GM12878 (cell line): Measurements from ENCODE around the gene RASGEF1B. TPM values are rescaled to one million over a fixed set of nuclear protein-coding genes. Genes with fewer than 3 reads are reported as not detected.
"Not testable (repeated sequence)": the region's sequence is repeated elsewhere in the genome, so short reads cannot be mapped to it uniquely, and the experiment has no call there.

ENCODE experiments used
- ATAC-seq: fragments of 200-7000 bp; cut with Tn5 transposase; 3 replicates; pipeline ENCODE4 v1.9.1; 2020; ENCODE audit warnings: mild to moderate bottlenecking, moderate library complexity
- BruUV-seq: library from RNA; stranded (reverse); fragments of 400-500 nt; replicated peaks from 2 replicates; lab custom pipeline; 2021; lab: Mats Ljungman, UMichigan
- CTCF ChIA-PET: fragments of 300-600 bp; sonication (Branson Sonifier 250); formaldehyde crosslinking; extraction: SDS; loops from one replicate; lab custom pipeline; 2021; ENCODE audit warnings: inconsistent platforms; lab: Yijun Ruan, JAX
- POLR2A ChIA-PET: fragments of 350-600 bp; formaldehyde crosslinking; extraction: SDS; loops from one replicate; lab custom pipeline; 2021; ENCODE audit warnings: inconsistent platforms; lab: Charles Lee
- RAD21 ChIA-PET: fragments of 300-600 bp; sonication (Branson Sonifier 250); formaldehyde crosslinking; loops from one replicate; lab custom pipeline; 2023; ENCODE audit warnings: antibody characterized with exemption; ENCODE audit not compliant: unreplicated experiment; lab: Charles Lee
- SMC1A ChIA-PET: fragments of 300-600 bp; sonication (Branson Sonifier 250); formaldehyde crosslinking; loops from one replicate; lab custom pipeline; 2023; ENCODE audit not compliant: unreplicated experiment, uncharacterized antibody; lab: Charles Lee
- DNase-seq: peaks from one replicate; pipeline ENCODE4 v3.0.0-alpha.2; 2011; ENCODE audit warnings: low read depth, low spot score
- FAIRE-seq: peaks from 3 replicates; lab custom pipeline; 2011; peaks lifted over from hg19 to GRCh38; lab: Jason Lieb, UNC
- H2AFZ ChIP-seq: 2 replicates; pipeline ENCODE4 v1.6.0; 2011; ENCODE audit warnings: low read depth, low read length, control low read depth; ENCODE audit not compliant: control insufficient read depth
- H3K27ac ChIP-seq: 2 replicates; pipeline ENCODE4 v1.5.1; 2011; ENCODE audit warnings: control low read depth; ENCODE audit not compliant: control insufficient read depth, insufficient read depth
- H3K27me3 ChIP-seq, 2 experiments: replicated peaks in 1 of 2; 2 replicates each; pipeline versions ENCODE4 v1.6.0 to v1.6.1; 2011; ENCODE audit warnings: low read length in 1 of 2; ENCODE audit not compliant: control insufficient read depth in 2 of 2, insufficient read depth in 2 of 2
- H3K36me3 ChIP-seq, 2 experiments: 2 replicates each; pipeline ENCODE4 v1.5.1; 2011; ENCODE audit warnings: low read length in 1 of 2; ENCODE audit not compliant: control insufficient read depth in 2 of 2, insufficient read depth in 2 of 2
- H3K4me1 ChIP-seq: 2 replicates; pipeline ENCODE4 v1.6.1; 2011; ENCODE audit warnings: mild to moderate bottlenecking, low read length, moderate library complexity, mixed read lengths; ENCODE audit not compliant: control insufficient read depth, insufficient read depth
- H3K4me2 ChIP-seq: 2 replicates; pipeline ENCODE4 v1.6.0; 2011; ENCODE audit warnings: control low read depth; ENCODE audit not compliant: control insufficient read depth, insufficient read depth
- H3K4me3 ChIP-seq: fragments of 200-600 bp; sonication (generic); 2 replicates; pipeline ENCODE4 v1.5.1; 2016
- H3K79me2 ChIP-seq: 2 replicates; pipeline ENCODE4 v1.6.0; 2011; ENCODE audit warnings: low read length; ENCODE audit not compliant: control insufficient read depth, insufficient read depth
- H3K9ac ChIP-seq: 2 replicates; pipeline ENCODE4 v1.8.0; 2011; ENCODE audit warnings: low read length, control low read depth, mixed read lengths; ENCODE audit not compliant: control insufficient read depth, insufficient read depth
- H3K9me3 ChIP-seq: replicated peaks from 3 replicates; pipeline ENCODE4 v1.5.1; 2011; ENCODE audit warnings: mild to moderate bottlenecking, low read length; ENCODE audit not compliant: control insufficient read depth, insufficient read depth
- H4K20me1 ChIP-seq: 2 replicates; pipeline ENCODE4 v1.6.0; 2011; ENCODE audit not compliant: control insufficient read depth, insufficient read depth
- CREM ChIP-seq: IDR thresholded peaks from 2 replicates; pipeline ENCODE4 v1.6.1; 2014; ENCODE audit warnings: antibody characterized with exemption, low read depth
- GABPA ChIP-seq: IDR thresholded peaks from 2 replicates; pipeline ENCODE4 v1.6.1; 2014; ENCODE audit warnings: antibody characterized with exemption, low read depth, mild to moderate bottlenecking, inconsistent platforms
- JUND ChIP-seq: IDR thresholded peaks from 2 replicates; pipeline ENCODE4 v1.6.1; 2012; ENCODE audit warnings: low read depth, mild to moderate bottlenecking, low read length, improper control_type of control experiment, moderate library complexity
- RAD21 ChIP-seq: IDR thresholded peaks from 2 replicates; pipeline ENCODE4 v1.6.1; 2011; ENCODE audit warnings: mild to moderate bottlenecking, low read depth, low read length, moderate library complexity; ENCODE audit not compliant: insufficient read depth
- SREBF2 ChIP-seq: IDR thresholded peaks from 2 replicates; pipeline ENCODE4 v1.6.1; 2012; ENCODE audit warnings: mild to moderate bottlenecking, low read length
- ZNF24 ChIP-seq: fragments of 450-650 bp; IDR thresholded peaks from 2 replicates; pipeline ENCODE4 v1.6.1; 2017; ENCODE audit warnings: antibody characterized with exemption, mild to moderate bottlenecking
- WGBS: methylation state at CpG from one replicate; pipeline ENCODE4 v1.1.6; 2016; ENCODE audit warnings: low lambda C conversion rate; ENCODE audit not compliant: insufficient replicate concordance, insufficient coverage; ENCODE audit errors: missing lambda C conversion rate; 5-methylcytosine and 5-hydroxymethylcytosine counted together
- in situ Hi-C: fragments of 300-500 bp; cut with MboI; formaldehyde crosslinking; loops from 9 replicates; pipeline ENCODE4 v1.14.3; 2018; ENCODE audit warnings: mixed read lengths
- intact Hi-C: fragments of 100-400 bp; cut with micrococcal nuclease; formaldehyde crosslinking; loops from one replicate; pipeline ENCODE4 v1.14.2; 2022; ENCODE audit not compliant: unreplicated experiment
- polyA plus RNA-seq, 11 experiments: library from polyadenylated mRNA; depleted of rRNA in 4 of 11; unstranded in 6 of 11; stranded (reverse) in 5 of 11; fragments of >200 nt; fragmentation: Nextera tagmentation in 4 of 11; fragmentation: Illumina TruSeq in 1 of 11; extraction: Ambion mirVana in 4 of 11; extraction: Trizol in 1 of 11; gene quantifications; 1 replicate in 1 of 11; 2 replicates in 10 of 11; pipeline versions ENCODE4 v1.2.1 to v1.2.3, GENCODE V29; 2011 to 2016; ENCODE audit warnings: inconsistent platforms in 2 of 11, missing spikeins in 2 of 11, low read depth in 1 of 11
- total RNA-seq, 4 experiments: library from RNA; depleted of rRNA in 3 of 4; stranded (reverse); fragments of >200 nt in 3 of 4; fragmentation: Illumina TruSeq in 1 of 4; extraction: Trizol in 1 of 4; gene quantifications; 2 replicates each; pipeline versions ENCODE4 v1.2.1 to v1.2.3, GENCODE V29; 2013 to 2021
- TF ChIP-seq, protein P1 (sequence below): fragments of 450-650 bp; IDR thresholded peaks from 2 replicates; pipeline ENCODE4 v1.6.1; 2017; ENCODE audit warnings: antibody characterized with exemption, mild to moderate bottlenecking, moderate library complexity
- TF ChIP-seq, protein P2 (sequence below), 3 experiments: IDR thresholded peaks in 2 of 3; conservative IDR thresholded peaks in 1 of 3; 2 replicates each; pipeline ENCODE4 v1.5.1; 2011; ENCODE audit warnings: low read depth in 3 of 3, low read length in 3 of 3, mild to moderate bottlenecking in 3 of 3, control low read depth in 2 of 3, moderate library complexity in 2 of 3, inconsistent platforms in 1 of 3, mixed read lengths in 1 of 3; ENCODE audit not compliant: control insufficient read depth in 2 of 3, insufficient read depth in 1 of 3; ENCODE audit errors: extremely low read depth in 1 of 3

Gene RASGEF1B
- total and polyA plus RNA-seq, 10 of the 15 experiments (the other 5 are each of a cell fraction or from before 2014, with no cell fraction given), result 0.03 to 0.24 (median 0.10) TPM; not detected in 2

DNA sequence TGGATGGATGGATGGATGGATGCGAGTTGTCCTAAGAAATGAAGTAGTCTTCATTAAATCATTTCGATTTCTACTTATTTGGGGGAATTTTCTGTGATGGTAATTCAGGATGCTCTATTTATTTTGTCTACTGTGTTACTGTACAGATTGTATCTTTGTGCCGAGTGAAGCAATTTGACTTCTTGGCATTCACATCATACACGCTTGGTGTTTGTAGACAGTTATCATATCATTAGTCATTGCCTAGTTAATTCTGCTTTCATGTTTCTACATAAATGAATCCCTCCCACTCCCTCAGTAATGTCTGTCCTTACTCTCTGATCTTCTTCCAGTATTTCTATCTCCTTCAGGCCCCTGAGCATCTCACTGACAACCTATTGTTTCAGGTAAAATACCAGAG is 64.0 kb downstream of the RASGEF1B start (continued):
- TF ChIP-seq, protein P1, sequence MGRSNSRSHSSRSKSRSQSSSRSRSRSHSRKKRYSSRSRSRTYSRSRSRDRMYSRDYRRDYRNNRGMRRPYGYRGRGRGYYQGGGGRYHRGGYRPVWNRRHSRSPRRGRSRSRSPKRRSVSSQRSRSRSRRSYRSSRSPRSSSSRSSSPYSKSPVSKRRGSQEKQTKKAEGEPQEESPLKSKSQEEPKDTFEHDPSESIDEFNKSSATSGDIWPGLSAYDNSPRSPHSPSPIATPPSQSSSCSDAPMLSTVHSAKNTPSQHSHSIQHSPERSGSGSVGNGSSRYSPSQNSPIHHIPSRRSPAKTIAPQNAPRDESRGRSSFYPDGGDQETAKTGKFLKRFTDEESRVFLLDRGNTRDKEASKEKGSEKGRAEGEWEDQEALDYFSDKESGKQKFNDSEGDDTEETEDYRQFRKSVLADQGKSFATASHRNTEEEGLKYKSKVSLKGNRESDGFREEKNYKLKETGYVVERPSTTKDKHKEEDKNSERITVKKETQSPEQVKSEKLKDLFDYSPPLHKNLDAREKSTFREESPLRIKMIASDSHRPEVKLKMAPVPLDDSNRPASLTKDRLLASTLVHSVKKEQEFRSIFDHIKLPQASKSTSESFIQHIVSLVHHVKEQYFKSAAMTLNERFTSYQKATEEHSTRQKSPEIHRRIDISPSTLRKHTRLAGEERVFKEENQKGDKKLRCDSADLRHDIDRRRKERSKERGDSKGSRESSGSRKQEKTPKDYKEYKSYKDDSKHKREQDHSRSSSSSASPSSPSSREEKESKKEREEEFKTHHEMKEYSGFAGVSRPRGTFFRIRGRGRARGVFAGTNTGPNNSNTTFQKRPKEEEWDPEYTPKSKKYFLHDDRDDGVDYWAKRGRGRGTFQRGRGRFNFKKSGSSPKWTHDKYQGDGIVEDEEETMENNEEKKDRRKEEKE, result no peak
- no peak for TF ChIP-seq GABPA
- TF ChIP-seq, protein P2, sequence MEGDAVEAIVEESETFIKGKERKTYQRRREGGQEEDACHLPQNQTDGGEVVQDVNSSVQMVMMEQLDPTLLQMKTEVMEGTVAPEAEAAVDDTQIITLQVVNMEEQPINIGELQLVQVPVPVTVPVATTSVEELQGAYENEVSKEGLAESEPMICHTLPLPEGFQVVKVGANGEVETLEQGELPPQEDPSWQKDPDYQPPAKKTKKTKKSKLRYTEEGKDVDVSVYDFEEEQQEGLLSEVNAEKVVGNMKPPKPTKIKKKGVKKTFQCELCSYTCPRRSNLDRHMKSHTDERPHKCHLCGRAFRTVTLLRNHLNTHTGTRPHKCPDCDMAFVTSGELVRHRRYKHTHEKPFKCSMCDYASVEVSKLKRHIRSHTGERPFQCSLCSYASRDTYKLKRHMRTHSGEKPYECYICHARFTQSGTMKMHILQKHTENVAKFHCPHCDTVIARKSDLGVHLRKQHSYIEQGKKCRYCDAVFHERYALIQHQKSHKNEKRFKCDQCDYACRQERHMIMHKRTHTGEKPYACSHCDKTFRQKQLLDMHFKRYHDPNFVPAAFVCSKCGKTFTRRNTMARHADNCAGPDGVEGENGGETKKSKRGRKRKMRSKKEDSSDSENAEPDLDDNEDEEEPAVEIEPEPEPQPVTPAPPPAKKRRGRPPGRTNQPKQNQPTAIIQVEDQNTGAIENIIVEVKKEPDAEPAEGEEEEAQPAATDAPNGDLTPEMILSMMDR (IDR thresholded peaks at IDR 0.05 in 2 of 3, conservative IDR thresholded peaks at IDR 0.05 in 1 of 3; ENCODE audit: control insufficient read depth in 2 of 3, extremely low read depth in 1 of 3, insufficient read depth in 1 of 3, low read depth in 3 of 3, low read length in 3 of 3), result no peak
- TF ChIP-seq RAD21, result no peak
- no peak for TF ChIP-seq ZNF24
- TF ChIP-seq SREBF2, result no peak
- TF ChIP-seq CREM, result no peak
- TF ChIP-seq JUND, result no peak

DNA sequence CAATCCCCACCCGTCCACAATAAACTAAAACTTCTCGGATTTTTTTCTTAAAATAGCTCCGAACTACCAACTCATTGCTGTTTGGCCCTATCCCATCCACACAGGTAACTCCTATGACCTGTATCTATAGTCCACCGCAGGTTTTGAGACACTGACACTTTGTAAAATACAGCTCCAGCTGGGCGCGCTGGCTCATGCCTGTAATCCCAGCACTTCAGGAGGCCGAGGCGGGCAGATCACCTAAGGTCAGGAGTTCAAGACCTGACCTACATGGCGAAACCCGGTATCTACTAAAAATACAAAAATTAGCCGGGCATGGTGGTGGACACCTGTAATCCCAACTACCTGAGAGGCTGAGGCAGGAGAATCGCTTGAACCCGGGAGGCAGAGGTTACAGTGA is 65.2 kb downstream of the RASGEF1B start:
- H3K27ac ChIP-seq, H3K4me2 ChIP-seq, FAIRE-seq, H3K4me1 ChIP-seq, BruUV-seq, H2AFZ ChIP-seq, H3K27me3 ChIP-seq, H3K36me3 ChIP-seq, H3K4me3 ChIP-seq, POLR2A ChIA-PET, DNase-seq, H3K9me3 ChIP-seq, ATAC-seq, H3K79me2 ChIP-seq, H4K20me1 ChIP-seq, H3K9ac ChIP-seq: not testable (repeated sequence)
- CTCF ChIA-PET, result interaction anchor here (0.6 to 1.7 kb wide), 7 partner anchors 12 to 860 kb away, joined by 3 to 7 read pairs (median 3); no protein-coding TSS in a partner anchor
- in situ Hi-C loops (loop anchor here (5.0 kb wide), 2 partner anchors 431 to 796 kb away; no protein-coding TSS in a partner anchor), intact Hi-C loops (loop anchor here (1.0 to 5.0 kb wide), 5 partner anchors 61 to 861 kb away; no protein-coding TSS in a partner anchor)
- 46% methylated on average over 13 of the region's 13 CpGs for WGBS
- RAD21 ChIA-PET, result interaction anchor here (0.7 kb wide), 1 partner anchor 58 kb away, joined by 3 read pairs; no protein-coding TSS in a partner anchor
- SMC1A ChIA-PET, result interaction anchor here (1.0 to 1.4 kb wide), 3 partner anchors 61 to 795 kb away, joined by 4 read pairs; no protein-coding TSS in a partner anchor
